ENCODE results near the gene PDGFB. TPM values are rescaled to one million over a fixed set of nuclear protein-coding genes. Genes with fewer than 3 reads are reported as not detected.
A peak's percentile ranks its signal among the peaks of the same experiment; 100 is the strongest.

Gene PDGFB
- total RNA-seq, 1 experiment from 2014 or later = 39.7 TPM

GRCh38 chr22:39254122-39254521 lies 9.3 kb upstream of the PDGFB start:
- H3K79me2 ChIP-seq (ENCODE audit: low read depth) = no peaks in the 10 kb centered on the region
- H3K9me2 ChIP-seq (ENCODE audit: insufficient read depth) = no peaks in the 10 kb centered on the region
- H3K36me3 ChIP-seq (ENCODE audit: low read depth) = no peaks in the 10 kb centered on the region
- ChIA-PET CTCF (no interaction called here), POLR2A (ENCODE audit: unreplicated experiment) (interaction anchor here (0.6 to 0.8 kb wide), 3 partner anchors 9 to 91 kb away, joined by 3 to 7 read pairs (median 4); partner anchors contain the start of gene PDGFB)
- H3K9me3 ChIP-seq (ENCODE audit: insufficient read depth, low read depth) = no peaks in the 10 kb centered on the region
- H3K27me3 ChIP-seq (ENCODE audit: insufficient read depth, low read depth) = no peaks in the 10 kb centered on the region
- no peak overlapping the region for H2AFZ ChIP-seq
- H4K20me1 ChIP-seq (ENCODE audit: insufficient read depth) = no peaks in the 10 kb centered on the region
- BruUV-seq (replicated peaks) = no TSS peak
- no peak overlapping the region for H3K4me3 ChIP-seq
- peaks cover 47% of the 10 kb centered on the region; the same call in 1 of the 2 replicates for H3F3A ChIP-seq (ENCODE audit: insufficient read depth, low read depth)
- TF ChIP-seq EZH2 (IDR thresholded peaks at IDR 0.05; ENCODE audit: low read depth) = no peak
- TF ChIP-seq, protein P1, sequence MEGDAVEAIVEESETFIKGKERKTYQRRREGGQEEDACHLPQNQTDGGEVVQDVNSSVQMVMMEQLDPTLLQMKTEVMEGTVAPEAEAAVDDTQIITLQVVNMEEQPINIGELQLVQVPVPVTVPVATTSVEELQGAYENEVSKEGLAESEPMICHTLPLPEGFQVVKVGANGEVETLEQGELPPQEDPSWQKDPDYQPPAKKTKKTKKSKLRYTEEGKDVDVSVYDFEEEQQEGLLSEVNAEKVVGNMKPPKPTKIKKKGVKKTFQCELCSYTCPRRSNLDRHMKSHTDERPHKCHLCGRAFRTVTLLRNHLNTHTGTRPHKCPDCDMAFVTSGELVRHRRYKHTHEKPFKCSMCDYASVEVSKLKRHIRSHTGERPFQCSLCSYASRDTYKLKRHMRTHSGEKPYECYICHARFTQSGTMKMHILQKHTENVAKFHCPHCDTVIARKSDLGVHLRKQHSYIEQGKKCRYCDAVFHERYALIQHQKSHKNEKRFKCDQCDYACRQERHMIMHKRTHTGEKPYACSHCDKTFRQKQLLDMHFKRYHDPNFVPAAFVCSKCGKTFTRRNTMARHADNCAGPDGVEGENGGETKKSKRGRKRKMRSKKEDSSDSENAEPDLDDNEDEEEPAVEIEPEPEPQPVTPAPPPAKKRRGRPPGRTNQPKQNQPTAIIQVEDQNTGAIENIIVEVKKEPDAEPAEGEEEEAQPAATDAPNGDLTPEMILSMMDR (conservative IDR thresholded peaks at IDR 0.05) = no peak
- DNase-seq = peak in 1 of 2 experiments; percentile 21
- peak overlapping the region; percentile 74 for H3K4me2 ChIP-seq
- H3K4me1 ChIP-seq (replicated peaks; ENCODE audit: insufficient read depth) = peaks cover 46% of the 10 kb centered on the region
- intact Hi-C loops (cut with micrococcal nuclease; ENCODE audit: unreplicated experiment) = no loop called here
- peak overlapping the region; percentile 51 for H3K27ac ChIP-seq

DNA sequence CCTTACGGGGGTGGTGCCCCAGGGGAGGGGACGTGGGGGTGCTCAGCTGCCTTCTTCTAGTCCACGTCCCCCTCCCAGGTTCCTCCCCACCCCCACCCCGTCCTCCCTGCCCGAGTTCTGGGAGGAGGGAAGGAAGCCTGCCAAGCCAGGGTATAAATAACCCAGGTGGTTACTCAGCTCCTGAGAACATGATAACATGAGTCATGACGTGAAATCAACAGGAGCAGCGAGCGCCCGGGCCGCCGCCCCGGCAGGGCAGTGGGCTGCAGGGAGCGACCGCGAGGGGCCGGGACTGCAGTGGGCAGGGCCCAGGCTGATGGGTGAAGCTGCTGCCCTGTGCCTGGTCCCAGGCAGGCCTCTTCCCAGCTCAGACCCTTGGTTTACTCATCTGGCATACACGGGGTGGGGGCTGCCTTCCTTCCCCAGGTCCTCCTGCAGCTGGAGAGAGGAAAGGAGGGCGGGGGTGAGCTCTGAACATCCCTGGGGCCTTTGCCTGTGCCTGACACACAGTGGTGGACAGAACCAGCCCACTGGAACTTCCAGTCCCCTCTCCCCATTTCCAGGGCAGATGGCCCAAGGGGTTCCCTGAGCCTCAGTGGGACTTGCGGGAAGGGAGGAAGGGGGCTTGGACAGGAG lies 8.8 kb upstream of the PDGFB start:
- Histone ChIP-seq H3K79me2 (ENCODE audit: low read depth) (no peaks in the 10 kb centered on the region), H3K27ac (peak overlapping the region; percentile 51), H3K4me2 (peak overlapping the region; percentile 74), H3K27me3 (ENCODE audit: insufficient read depth, low read depth) (no peaks in the 10 kb centered on the region), H3K4me3 (peak overlapping the region; percentile 33; the same call in 1 of the 2 replicates), H3K9me3 (ENCODE audit: insufficient read depth, low read depth) (no peaks in the 10 kb centered on the region), H4K20me1 (ENCODE audit: insufficient read depth) (no peaks in the 10 kb centered on the region), H3K9me2 (ENCODE audit: insufficient read depth) (no peaks in the 10 kb centered on the region), H3K4me1 (replicated peaks; ENCODE audit: insufficient read depth) (peaks cover 46% of the 10 kb centered on the region), H3K36me3 (ENCODE audit: low read depth) (no peaks in the 10 kb centered on the region), H2AFZ (no peak overlapping the region), H3F3A (ENCODE audit: insufficient read depth, low read depth) (peaks cover 47% of the 10 kb centered on the region; the same call in 1 of the 2 replicates)
- TF ChIP-seq, protein P1 (conservative IDR thresholded peaks at IDR 0.05) = no peak
- no peak for TF ChIP-seq EZH2 (IDR thresholded peaks at IDR 0.05; ENCODE audit: low read depth)
- CTCF ChIA-PET = interaction anchor here (0.7 to 1.2 kb wide), 2 partner anchors 58 to 63 kb away, joined by 3 to 7 read pairs; no protein-coding TSS in a partner anchor
- DNase-seq = peak; percentile 84 to 86
- POLR2A ChIA-PET (ENCODE audit: unreplicated experiment) = interaction anchor here (0.5 to 1.3 kb wide), 5 partner anchors 8 to 493 kb away, joined by 3 to 8 read pairs (median 4); partner anchors contain the start of gene PDGFB
- intact Hi-C loops (cut with micrococcal nuclease; ENCODE audit: unreplicated experiment) = loop anchor here (1.0 kb wide), 1 partner anchor 30 kb away; no protein-coding TSS in a partner anchor
- no TSS peak for BruUV-seq (replicated peaks)

DNA sequence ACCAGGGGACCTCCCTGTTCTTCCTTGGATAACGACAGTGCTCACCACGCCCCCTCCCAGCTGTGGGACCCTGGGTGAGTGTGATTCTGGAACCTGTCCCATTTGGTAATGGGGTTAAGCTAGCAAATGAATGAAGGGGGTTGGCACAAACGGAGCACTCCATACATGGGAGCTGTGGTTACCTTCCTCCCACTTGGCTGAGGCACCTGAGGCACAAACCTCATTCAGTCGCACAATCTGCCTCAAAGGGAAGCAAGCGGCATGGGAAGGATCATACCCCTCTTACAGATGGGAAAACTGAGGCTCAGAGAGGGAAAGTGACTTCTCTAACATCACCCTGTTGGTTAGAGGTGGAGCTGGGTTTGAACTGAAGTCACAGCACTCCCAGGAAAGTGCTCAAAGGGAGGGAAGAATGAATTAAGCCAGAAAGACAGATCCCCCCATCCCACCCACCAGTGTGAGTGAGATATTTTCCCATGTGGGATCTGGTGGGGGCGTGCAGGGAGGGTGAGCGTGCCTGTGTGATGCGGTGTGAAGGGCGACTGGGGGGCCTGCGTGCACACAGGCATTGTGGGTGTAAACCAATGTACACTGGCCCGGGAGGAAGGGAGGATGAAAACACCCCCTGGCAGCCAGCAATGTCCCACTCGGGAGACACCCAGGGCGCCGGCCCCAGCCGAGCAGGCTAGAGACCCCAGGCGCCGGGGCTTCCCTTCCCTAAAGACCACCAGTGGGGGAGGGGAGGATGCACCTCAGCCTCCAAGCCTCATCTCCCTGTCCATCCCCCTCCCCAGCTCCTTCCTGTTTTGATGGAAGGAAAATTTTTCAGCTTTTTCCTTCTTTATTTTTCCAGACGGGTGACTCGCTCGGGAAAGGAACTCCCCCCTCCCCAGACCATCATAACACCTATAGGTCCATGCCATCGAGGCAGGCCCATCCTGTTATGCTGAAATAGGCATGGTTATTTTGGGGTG lies 8.0 kb upstream of the PDGFB start:
- H3K4me1 ChIP-seq (replicated peaks; ENCODE audit: insufficient read depth) = peaks cover 46% of the 10 kb centered on the region
- H3K27me3 ChIP-seq (ENCODE audit: insufficient read depth, low read depth) = no peaks in the 10 kb centered on the region
- TF ChIP-seq EZH2 (IDR thresholded peaks at IDR 0.05; ENCODE audit: low read depth) = no peak
- TF ChIP-seq, protein P1 (conservative IDR thresholded peaks at IDR 0.05) = no peak
- H4K20me1 ChIP-seq (ENCODE audit: insufficient read depth) = no peaks in the 10 kb centered on the region
- no peak overlapping the region for H2AFZ ChIP-seq
- H3K36me3 ChIP-seq (ENCODE audit: low read depth) = no peaks in the 10 kb centered on the region
- no peaks in the 10 kb centered on the region for H3K9me2 ChIP-seq (ENCODE audit: insufficient read depth)
- H3K79me2 ChIP-seq (ENCODE audit: low read depth) = no peaks in the 10 kb centered on the region
- H3K4me3 ChIP-seq = peak overlapping the region; percentile 33; the same call in 1 of the 2 replicates
- H3F3A ChIP-seq (ENCODE audit: insufficient read depth, low read depth) = peaks cover 47% of the 10 kb centered on the region; the same call in 1 of the 2 replicates
- no peaks in the 10 kb centered on the region for H3K9me3 ChIP-seq (ENCODE audit: insufficient read depth, low read depth)
- DNase-seq = peak in 1 of 2 experiments; percentile 48
- intact Hi-C loops (cut with micrococcal nuclease; ENCODE audit: unreplicated experiment) = loop anchor here (1.0 kb wide), 1 partner anchor 31 kb away; no protein-coding TSS in a partner anchor
- peak overlapping the region; percentile 74 for H3K4me2 ChIP-seq
- CTCF ChIA-PET = interaction anchor here (0.6 to 1.2 kb wide), 3 partner anchors 41 to 63 kb away, joined by 3 to 7 read pairs (median 7); no protein-coding TSS in a partner anchor
- peak overlapping the region; percentile 51; the same call in 1 of the 2 replicates for H3K27ac ChIP-seq
- BruUV-seq (replicated peaks) = TSS peak; percentile 44
- POLR2A ChIA-PET (ENCODE audit: unreplicated experiment) = interaction anchor here (0.8 to 1.3 kb wide), 3 partner anchors 12 to 441 kb away, joined by 3 to 8 read pairs (median 3); no protein-coding TSS in a partner anchor
